Vagina (tissue), 2 donors: ENCODE measurements around the gene GPR87. TPM values are rescaled to one million over a fixed set of nuclear protein-coding genes. Genes with fewer than 3 reads are reported as not detected.

Source experiments
- DNase-seq, 2 donors: peaks; one replicate each; pipeline ENCODE4 v3.0.0-alpha.2; 2017; ENCODE audit errors: extremely low spot score in 2 of 2
- H3K27ac ChIP-seq: fragments of 200-600 bp; sonication (generic); one replicate; pipeline ENCODE4 v1.5.1; 2019
- H3K27me3 ChIP-seq: fragments of 200-600 bp; sonication (generic); one replicate; pipeline ENCODE4 v1.5.1; 2019
- H3K36me3 ChIP-seq, 2 donors: fragments of 200-600 bp; sonication (generic); one replicate each; pipeline ENCODE4 v1.5.1; 2017 to 2019
- H3K4me1 ChIP-seq: fragments of 200-600 bp; sonication (generic); one replicate; pipeline ENCODE4 v1.5.1; 2019
- H3K4me3 ChIP-seq, 2 donors: fragments of 200-600 bp; sonication (generic); 1 replicate in 1 of 2; 2 replicates in 1 of 2; pipeline ENCODE4 v1.5.1; 2016 to 2019
- H3K9me3 ChIP-seq: fragments of 200-600 bp; sonication (generic); one replicate; pipeline ENCODE4 v1.5.1; 2019
- CTCF ChIP-seq, 3 experiments: fragments of 450-650 bp in 2 of 3; fragments of 200-600 bp in 1 of 3; sonication (generic) in 1 of 3; IDR thresholded peaks; one replicate each; pipeline ENCODE4 v1.5.1; 2017 to 2019; ENCODE audit warnings: antibody characterized with exemption in 3 of 3, mild to moderate bottlenecking in 2 of 3, moderate library complexity in 2 of 3
- POLR2A ChIP-seq, 2 donors: fragments of 450-650 bp; IDR thresholded peaks; one replicate each; pipeline ENCODE4 v1.6.1; 2017; ENCODE audit warnings: antibody characterized with exemption in 2 of 2, mild to moderate bottlenecking in 2 of 2, moderate library complexity in 2 of 2
- POLR2AphosphoS5 ChIP-seq, 2 donors: sonication (generic); formaldehyde crosslinking; IDR thresholded peaks; one replicate each; pipeline ENCODE4 v1.9.0; 2017; ENCODE audit warnings: antibody characterized with exemption in 2 of 2, mild to moderate bottlenecking in 2 of 2, low read depth in 1 of 2; ENCODE audit not compliant: insufficient read depth in 1 of 2
- intact Hi-C: fragments of 100-400 bp; cut with DNase I; formaldehyde crosslinking; loops from one replicate; pipeline ENCODE4 v1.15.1; 2023
- total RNA-seq: library from RNA; depleted of rRNA; stranded (reverse); fragments of >200 nt; gene quantifications from one replicate; pipeline ENCODE4 v1.2.3, GENCODE V29; 2016

Gene GPR87
- 12.3 TPM for total RNA-seq

DNA sequence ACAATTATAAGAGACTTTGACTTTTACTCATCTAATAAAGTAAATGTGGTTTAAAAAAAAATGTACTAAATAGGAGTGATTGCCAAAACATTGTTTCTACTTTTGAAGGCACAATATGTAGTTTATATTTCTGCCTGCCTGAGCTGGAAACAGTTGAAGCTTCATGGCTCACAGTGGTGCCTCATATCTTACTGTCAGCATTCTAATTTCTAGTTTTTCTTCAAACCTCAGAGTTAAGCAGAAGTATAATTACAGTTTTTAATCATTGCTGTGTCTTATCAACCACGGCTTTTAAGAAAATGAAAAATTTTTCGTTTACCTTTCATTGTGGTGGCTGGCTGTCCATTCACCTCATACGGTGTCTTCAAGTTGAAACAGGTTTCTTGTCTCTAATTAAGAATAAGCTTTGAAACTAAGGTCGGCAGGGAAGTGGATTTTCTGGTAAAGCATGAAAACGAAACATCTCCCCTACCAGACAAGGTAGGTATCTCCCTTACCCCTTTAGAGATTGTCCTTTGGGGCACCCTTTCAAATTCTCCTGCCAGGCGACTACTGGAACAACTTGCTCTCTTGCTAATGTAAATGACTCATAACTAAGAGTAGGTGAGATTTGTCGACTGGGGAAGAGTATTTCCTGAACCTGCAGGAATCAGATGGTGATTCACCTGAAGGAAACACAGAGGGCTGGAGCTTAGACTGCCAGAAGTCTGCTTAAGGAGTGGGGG, at the start of gene GPR87:
Gene GPR87 (minus strand): TSS at position 554 of the 725 bp plus-strand sequence. CDS start 16,720 bp downstream, outside the sequence.
- intact Hi-C loops, result no loop called here
- H3K4me1 ChIP-seq, result peaks cover 8% of the 10 kb centered on the region
- H3K27me3 ChIP-seq, result no peaks in the 10 kb centered on the region
- H3K9me3 ChIP-seq, result no peaks in the 10 kb centered on the region
- no peaks in the 10 kb centered on the region for H3K36me3 ChIP-seq
- peak within 1 kb of the TSS in 1 of 2 donors; percentile 32 for H3K4me3 ChIP-seq
- no peak for DNase-seq
- H3K27ac ChIP-seq, result peak within 1 kb of the TSS; percentile 3
- TF ChIP-seq POLR2AphosphoS5 (IDR thresholded peaks at IDR 0.05; ENCODE audit: insufficient read depth in 1 of 2, low read depth in 1 of 2) (peak in 1 of 2 donors; percentile 71), CTCF (IDR thresholded peaks at IDR 0.05) (no peak)

DNA sequence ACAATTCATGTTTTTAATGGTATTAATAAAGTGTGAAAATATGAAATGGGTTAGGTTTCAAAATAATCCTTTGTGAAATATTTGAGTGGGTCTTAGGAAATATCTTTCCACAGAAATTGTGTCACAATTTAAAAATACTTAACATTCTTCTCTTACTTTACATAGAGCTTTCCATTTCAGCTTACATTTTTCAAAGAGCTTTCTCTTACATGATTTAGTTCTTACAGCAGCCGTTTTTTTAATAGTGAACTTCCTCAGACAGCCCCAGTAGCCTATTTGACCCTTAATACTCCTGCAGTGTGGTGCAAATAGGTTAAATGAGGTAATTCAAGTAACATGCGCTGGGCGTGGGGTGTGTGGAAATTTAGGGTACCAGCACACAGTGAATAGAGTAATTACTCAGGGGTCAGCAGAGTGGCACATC, 46.1 kb upstream of the GPR87 start:
- no peaks in the 10 kb centered on the region for H3K27me3 ChIP-seq
- intact Hi-C loops, result no loop called here
- TF ChIP-seq POLR2AphosphoS5 (IDR thresholded peaks at IDR 0.05; ENCODE audit: insufficient read depth in 1 of 2, low read depth in 1 of 2) (no peak), POLR2A (IDR thresholded peaks at IDR 0.05) (no peak), CTCF (IDR thresholded peaks at IDR 0.05) (no peak)
- no peak for DNase-seq
- H3K27ac ChIP-seq, result no peak overlapping the region
- H3K4me1 ChIP-seq, result no peaks in the 10 kb centered on the region
- no peaks in the 10 kb centered on the region for H3K9me3 ChIP-seq
- H3K4me3 ChIP-seq, result no peak overlapping the region
- no peaks in the 10 kb centered on the region for H3K36me3 ChIP-seq

- no peaks in the 10 kb centered on the region for H3K27me3 ChIP-seq
- no peak for TF ChIP-seq POLR2AphosphoS5 (IDR thresholded peaks at IDR 0.05; ENCODE audit: insufficient read depth in 1 of 2, low read depth in 1 of 2)
- TF ChIP-seq POLR2A (IDR thresholded peaks at IDR 0.05), result no peak
- no peak for TF ChIP-seq CTCF (IDR thresholded peaks at IDR 0.05)
- DNase-seq, result no peak
- H3K27ac ChIP-seq, result no peak overlapping the region
- H3K4me3 ChIP-seq, result no peak overlapping the region
- no peaks in the 10 kb centered on the region for H3K9me3 ChIP-seq
- H3K4me1 ChIP-seq, result no peaks in the 10 kb centered on the region
- intact Hi-C loops, result no loop called here
- H3K36me3 ChIP-seq, result no peaks in the 10 kb centered on the region
These were observed 40.8 kb upstream of the GPR87 start for GRCh38 chr3:151357463-151357850.

DNA sequence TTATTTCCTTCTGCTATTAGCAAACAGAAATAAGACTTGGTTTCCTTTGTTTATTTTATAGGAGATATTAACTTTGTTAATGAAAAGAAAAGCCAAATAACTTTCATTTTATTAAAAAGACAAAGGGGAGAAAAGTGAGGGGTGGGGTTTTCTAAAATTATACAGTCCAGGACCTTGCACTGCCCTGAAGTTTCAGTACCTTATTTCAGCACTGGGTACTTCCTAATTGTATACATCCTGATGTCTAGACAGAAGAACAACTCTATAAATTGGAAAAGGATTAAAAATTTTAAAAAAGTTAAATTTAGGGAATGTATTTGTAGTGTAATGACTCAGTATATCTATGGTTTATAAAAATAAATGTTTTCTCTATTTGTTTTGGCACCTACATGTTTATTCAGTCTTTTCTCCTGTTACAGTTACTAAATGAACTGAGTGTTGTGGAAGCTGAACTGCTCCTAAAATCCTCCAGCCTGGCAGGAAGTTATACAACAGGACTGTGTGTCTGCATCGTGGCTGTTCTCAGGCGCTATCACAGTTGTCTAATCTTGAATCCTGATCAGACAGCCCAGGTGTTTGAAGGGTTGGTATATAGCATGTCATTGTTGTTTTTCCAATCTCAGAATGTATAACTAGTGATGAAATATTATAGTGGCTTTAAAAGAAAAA, 40.3 kb upstream of the GPR87 start:
- Histone ChIP-seq H3K27ac (no peak overlapping the region), H3K27me3 (no peaks in the 10 kb centered on the region), H3K4me1 (no peaks in the 10 kb centered on the region), H3K36me3 (no peaks in the 10 kb centered on the region), H3K4me3 (no peak overlapping the region), H3K9me3 (no peaks in the 10 kb centered on the region)
- intact Hi-C loops, result no loop called here
- TF ChIP-seq POLR2A (IDR thresholded peaks at IDR 0.05), result no peak
- no peak for TF ChIP-seq POLR2AphosphoS5 (IDR thresholded peaks at IDR 0.05; ENCODE audit: insufficient read depth in 1 of 2, low read depth in 1 of 2)
- TF ChIP-seq CTCF (IDR thresholded peaks at IDR 0.05), result no peak
- no peak for DNase-seq

DNA sequence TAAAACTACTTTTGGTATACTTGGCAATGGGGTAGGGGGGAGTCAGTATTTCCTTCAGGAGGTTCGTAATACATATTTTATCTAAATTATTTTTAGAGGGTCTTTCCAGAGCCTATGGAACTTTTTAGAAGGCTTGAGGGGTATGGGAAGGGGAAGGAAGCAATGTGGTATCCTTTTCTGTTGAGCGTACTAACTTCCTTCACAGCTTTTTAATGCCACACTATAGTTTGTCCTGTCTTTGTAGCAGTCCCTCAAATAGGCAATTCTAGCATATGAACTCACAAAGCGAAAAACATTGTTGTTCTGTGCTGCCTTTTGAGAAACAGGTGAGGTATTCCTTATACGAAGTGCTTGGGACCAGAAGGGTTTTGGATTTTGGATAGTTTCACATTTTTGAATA, 35.0 kb upstream of the GPR87 start:
- no peak for DNase-seq
- intact Hi-C loops, result no loop called here
- no peaks in the 10 kb centered on the region for H3K27me3 ChIP-seq
- no peak overlapping the region for H3K4me3 ChIP-seq
- no peak for TF ChIP-seq CTCF (IDR thresholded peaks at IDR 0.05)
- no peak for TF ChIP-seq POLR2A (IDR thresholded peaks at IDR 0.05)
- no peak for TF ChIP-seq POLR2AphosphoS5 (IDR thresholded peaks at IDR 0.05; ENCODE audit: insufficient read depth in 1 of 2, low read depth in 1 of 2)
- no peak overlapping the region for H3K27ac ChIP-seq
- no peaks in the 10 kb centered on the region for H3K9me3 ChIP-seq
- H3K36me3 ChIP-seq, result no peaks in the 10 kb centered on the region
- H3K4me1 ChIP-seq, result no peaks in the 10 kb centered on the region
